ENCODE results near the gene RAD51B.
"Not testable (repeated sequence)": the region's sequence is repeated elsewhere in the genome, so short reads cannot be mapped to it uniquely, and the experiment has no call there.

Gene RAD51B

DNA sequence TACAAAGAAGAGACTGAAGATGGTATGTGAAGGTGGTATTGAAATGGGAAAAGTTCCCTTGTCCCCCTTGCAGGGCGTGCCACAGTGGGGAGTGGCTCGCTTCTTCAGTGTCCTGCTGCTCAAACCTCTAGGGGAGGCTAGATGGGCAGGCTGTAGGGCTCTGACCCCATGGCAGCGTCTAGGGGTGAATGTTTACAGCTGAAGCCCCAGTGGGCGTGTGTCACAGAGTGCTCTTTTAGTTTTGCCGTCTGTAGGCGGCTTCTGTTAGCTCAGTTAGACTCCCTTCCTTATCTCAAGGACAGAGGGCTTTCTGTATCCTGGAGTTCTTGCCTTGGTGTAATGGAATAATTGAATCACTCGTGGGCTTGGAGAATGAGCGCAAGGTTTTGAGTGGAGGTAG lies 266.2 kb downstream of the RAD51B start:
- no peak for DNase-seq

- peak; percentile 16 to 47 for DNase-seq
These were observed 268.9 kb downstream of the RAD51B start for GRCh38 chr14:68088451-68088854.

GRCh38 chr14:68089146-68089731 lies 269.7 kb downstream of the RAD51B start:
- DNase-seq, result peak; percentile 88 to 96

DNA sequence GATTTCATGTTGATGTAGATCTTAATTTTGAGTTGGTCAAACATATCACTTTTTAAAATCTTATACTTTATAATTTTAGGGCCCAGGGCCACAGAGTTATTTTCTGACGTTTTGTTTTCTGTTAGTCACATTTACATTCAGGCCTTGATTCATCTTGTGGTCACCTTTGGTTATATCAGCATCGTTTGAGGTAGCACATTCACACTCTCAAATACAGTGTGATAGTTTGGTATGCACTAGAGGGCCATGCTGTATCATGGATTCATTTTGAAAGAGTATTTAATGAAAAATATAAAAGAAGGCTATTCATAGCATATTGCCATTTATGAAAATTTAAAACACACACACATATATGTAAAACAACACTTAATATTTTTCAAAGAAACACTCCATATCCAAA lies 274.6 kb downstream of the RAD51B start:
- no peak for DNase-seq

DNA sequence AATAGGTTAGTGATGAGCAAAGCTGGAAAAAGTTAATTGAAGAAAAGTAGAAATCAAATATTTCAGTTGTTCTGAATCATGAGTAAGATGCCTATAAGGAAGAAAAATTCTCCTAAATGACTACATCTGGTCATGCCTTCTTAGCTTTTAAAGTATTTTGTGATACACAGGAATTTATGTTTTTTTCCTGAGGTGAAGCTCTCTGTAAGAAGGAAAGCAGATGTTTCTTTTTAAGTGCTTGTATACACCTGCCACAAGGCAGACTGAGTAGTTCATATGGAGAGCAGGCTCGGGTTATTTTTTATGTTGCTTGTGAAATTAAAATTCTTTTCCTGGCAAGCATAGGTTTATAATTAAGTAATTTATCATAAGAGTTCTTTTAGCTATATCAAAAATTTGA lies 275.2 kb downstream of the RAD51B start:
- no peak for DNase-seq

GRCh38 chr14:68097727-68098126 lies 278.1 kb downstream of the RAD51B start:
- DNase-seq, result no peak

GRCh38 chr14:68098834-68099233 lies 279.3 kb downstream of the RAD51B start:
- DNase-seq, result no peak

- DNase-seq, result no peak
These were observed 280.0 kb downstream of the RAD51B start for GRCh38 chr14:68099495-68100045.

DNA sequence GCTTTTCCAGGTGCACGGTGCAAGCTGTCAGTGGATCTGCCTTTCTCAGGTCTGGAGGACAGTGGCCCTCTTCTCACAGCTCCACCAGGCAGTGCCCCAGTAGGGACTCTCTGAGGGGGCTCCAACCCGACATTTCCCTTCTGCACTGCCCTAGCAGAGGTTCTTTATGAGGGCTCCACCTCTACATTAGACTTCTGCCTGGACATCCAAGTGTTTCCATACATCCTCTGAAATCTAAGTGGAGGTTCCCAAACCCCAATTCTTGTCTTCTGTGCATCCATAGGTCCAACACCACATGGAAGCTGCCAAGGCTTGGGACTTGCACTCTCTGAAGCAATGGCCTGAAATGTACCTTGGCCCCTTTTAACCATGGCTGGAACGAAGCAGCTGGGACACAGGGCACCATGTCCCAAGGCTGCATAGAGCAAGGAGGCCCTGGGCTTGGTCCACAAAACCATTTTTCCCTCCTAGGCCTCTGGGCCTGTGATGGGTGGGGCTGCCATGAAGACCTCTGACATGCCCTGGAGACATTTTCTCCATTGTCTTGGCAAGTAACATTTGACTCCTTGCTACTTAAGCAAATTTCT lies 282.2 kb downstream of the RAD51B start:
- not testable (repeated sequence) for DNase-seq

DNA sequence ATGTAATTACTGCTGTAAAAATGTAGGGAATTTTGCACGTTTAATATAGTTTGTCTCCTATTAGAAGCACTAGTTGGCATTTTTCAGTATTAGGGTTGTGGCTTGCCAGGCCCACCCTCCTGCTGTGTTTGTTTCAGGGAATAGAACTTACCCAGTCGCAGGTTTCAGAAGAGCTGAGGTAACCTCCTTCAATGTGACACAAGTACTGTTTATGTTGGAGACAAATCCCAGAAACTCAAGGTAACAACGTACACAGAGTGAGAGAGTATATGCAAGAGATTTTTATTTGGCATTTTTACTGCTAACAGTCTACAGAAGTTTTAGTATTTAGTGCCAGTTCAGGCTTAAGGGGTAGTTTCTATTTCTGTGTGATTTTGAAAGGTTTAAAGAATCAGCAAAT lies 284.3 kb downstream of the RAD51B start:
- DNase-seq, result no peak

DNA sequence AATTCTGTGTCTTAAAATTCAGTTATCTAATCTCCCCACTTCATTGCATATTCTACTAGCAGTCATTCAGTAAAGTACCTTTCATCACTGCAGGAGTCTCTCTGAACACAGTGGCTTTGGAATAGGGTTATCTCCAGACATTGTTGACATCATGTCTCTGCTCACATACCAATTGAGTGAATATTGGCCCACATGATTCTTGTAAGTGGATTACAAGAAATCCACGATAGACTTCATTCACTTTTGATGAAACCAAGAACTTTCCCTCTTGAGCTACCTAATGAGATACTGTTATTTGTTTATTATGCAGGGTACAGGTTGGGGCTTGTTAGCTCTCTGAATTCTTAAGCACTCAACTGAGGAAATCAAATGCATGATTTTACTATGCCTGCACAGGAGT lies 284.9 kb downstream of the RAD51B start:
- DNase-seq, result no peak

- DNase-seq, result no peak
These were observed 286.2 kb downstream of the RAD51B start for GRCh38 chr14:68105816-68106215.

DNA sequence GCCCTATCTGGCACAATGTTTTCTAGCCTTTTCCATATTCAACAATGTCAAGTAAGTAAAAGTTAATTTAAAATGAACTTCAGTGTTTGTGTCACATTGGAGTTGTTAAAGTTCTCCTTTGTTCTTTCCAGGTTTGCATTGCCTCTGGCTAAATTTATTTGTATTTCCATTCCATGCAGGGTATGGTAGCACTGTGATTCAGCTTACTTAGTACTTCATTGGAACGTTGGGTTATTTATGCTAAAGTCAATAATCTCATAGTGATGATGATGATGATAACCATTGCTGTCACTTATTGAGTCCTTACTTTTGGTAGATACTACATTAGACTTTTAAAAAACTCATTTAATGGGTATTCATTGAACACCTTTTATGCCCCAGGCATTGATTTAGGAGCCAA lies 286.9 kb downstream of the RAD51B start:
- DNase-seq, result no peak

- DNase-seq, result no peak
These were observed 287.3 kb downstream of the RAD51B start for GRCh38 chr14:68106905-68107304.

GRCh38 chr14:68109132-68109900 lies 289.7 kb downstream of the RAD51B start:
- no peak for DNase-seq

- DNase-seq, result peak; percentile 80 to 92
These were observed 291.7 kb downstream of the RAD51B start for GRCh38 chr14:68111097-68111852.

- DNase-seq, result no peak
These were observed 292.3 kb downstream of the RAD51B start for GRCh38 chr14:68111853-68112270.

DNA sequence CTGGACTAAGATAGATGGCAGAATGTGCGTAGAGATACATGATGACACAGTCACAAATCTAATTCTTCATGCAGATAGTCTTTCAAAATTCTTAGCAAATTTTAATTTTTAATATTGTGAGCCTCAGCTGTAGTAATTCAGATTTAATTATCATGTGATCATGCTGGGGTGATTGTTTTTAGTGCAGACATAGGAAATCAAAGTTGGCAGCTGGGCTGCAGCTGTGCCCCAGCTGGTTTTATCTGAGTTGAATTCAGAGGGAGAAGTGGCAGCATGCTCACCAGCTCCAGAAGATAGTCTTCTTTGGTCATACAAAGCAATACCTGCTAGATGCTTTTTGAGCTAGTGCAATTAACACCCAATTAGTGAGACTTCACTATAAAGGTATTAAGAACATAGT lies 292.9 kb downstream of the RAD51B start:
- DNase-seq, result no peak

GRCh38 chr14:68113343-68113930 lies 293.9 kb downstream of the RAD51B start:
- no peak for DNase-seq

- DNase-seq, result not testable (repeated sequence)
These were observed 296.4 kb downstream of the RAD51B start for GRCh38 chr14:68115952-68116351.

DNA sequence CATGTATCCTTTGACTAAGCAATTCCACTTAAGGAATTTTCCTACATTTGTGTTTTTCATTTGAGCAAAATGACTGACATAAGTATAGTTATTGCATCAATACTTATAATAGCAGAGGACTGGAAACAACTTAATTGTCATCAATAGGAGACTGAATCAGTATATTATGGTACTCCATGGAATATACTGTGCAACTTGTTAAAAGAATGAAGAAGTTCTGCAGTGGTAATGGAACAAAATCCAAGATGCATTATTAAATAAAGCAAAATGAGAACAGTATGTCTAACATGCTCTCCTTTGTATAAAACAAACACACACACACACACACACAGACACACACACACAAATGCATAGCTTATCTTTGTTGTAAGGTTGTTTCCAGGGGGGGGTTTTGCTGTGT lies 303.1 kb downstream of the RAD51B start:
- DNase-seq, result no peak

DNA sequence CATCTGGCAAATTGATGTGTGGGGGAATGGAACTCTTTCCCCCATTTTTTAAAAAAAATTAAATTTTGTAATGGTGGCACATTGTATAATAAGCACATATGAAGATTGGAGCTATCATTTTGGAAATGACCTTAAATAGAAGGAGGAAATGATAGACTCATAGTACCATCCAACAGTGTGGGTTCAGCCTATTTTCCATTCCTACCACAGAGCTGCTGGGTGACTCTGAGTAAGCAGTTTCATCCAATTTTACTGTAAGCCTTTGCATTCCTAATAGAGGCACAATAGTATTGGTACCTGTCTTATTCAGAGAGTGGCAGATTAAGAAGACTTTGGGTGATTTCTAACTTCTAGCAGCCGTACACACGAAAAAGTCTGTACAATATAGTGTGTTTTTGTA lies 304.5 kb downstream of the RAD51B start:
- no peak for DNase-seq

Measured in NCI-H2081 (cell line).